ENCODE data around the gene DKK3. TPM values are rescaled to one million over a fixed set of nuclear protein-coding genes. Genes with fewer than 3 reads are reported as not detected.
A peak's percentile ranks its signal among the peaks of the same experiment; 100 is the strongest.

The DKK3 gene
- total and polyA plus RNA-seq, 7 donors, result 2.8 to 10.5 (median 4.1) TPM

GRCh38 chr11:11961399-11962028, 46.9 kb downstream of the DKK3 start:
- Histone ChIP-seq H3K4me1 (no peaks in the 10 kb centered on the region), H3K27ac (no peak overlapping the region), H3K36me3 (ENCODE audit: insufficient read depth in 1 of 2, low read depth in 1 of 2) (peaks cover 0 to 25% of the 10 kb centered on the region in 2 donors), H3K9me3 (no peaks in the 10 kb centered on the region), H3K4me3 (no peak overlapping the region), H3K27me3 (ENCODE audit: insufficient read depth in 3 of 3, low read length in 2 of 3) (no peaks in the 10 kb centered on the region)
- ATAC-seq (peak in 1 of 4 donors; percentile 14), DNase-seq (peak in 1 of 2 donors; percentile 36)
- intact Hi-C loops (cut with DNase I), result no loop called here
- WGBS, 3 donors, result 74 to 79% (median 76%) methylated on average over 3 of the region's 3 CpGs
- TF ChIP-seq CTCF (IDR thresholded peaks at IDR 0.05), result no peak

GRCh38 chr11:11960687-11961086, 47.7 kb downstream of the DKK3 start:
- no peak for TF ChIP-seq CTCF (IDR thresholded peaks at IDR 0.05)
- WGBS, 3 donors, result 89 to 100% (median 100%) methylated on average over 1 of the region's 1 CpG
- DNase-seq (no peak), ATAC-seq (no peak)
- no peak overlapping the region for H3K4me3 ChIP-seq
- H3K4me1 ChIP-seq, result no peaks in the 10 kb centered on the region
- H3K9me3 ChIP-seq, result no peaks in the 10 kb centered on the region
- intact Hi-C loops (cut with DNase I), result no loop called here
- no peak overlapping the region for H3K27ac ChIP-seq
- no peaks in the 10 kb centered on the region for H3K27me3 ChIP-seq (ENCODE audit: insufficient read depth in 3 of 3, low read length in 2 of 3)
- H3K36me3 ChIP-seq (ENCODE audit: insufficient read depth in 1 of 2, low read depth in 1 of 2), result peaks cover 0 to 33% of the 10 kb centered on the region in 2 donors

- no peak for TF ChIP-seq CTCF (IDR thresholded peaks at IDR 0.05)
- Histone ChIP-seq H3K4me3 (no peak overlapping the region), H3K27me3 (ENCODE audit: insufficient read depth in 3 of 3, low read length in 2 of 3) (no peaks in the 10 kb centered on the region), H3K4me1 (no peaks in the 10 kb centered on the region), H3K9me3 (no peaks in the 10 kb centered on the region), H3K27ac (no peak overlapping the region), H3K36me3 (ENCODE audit: insufficient read depth in 1 of 2, low read depth in 1 of 2) (peaks cover 3 to 44% of the 10 kb centered on the region in 2 donors)
- DNase-seq (no peak), ATAC-seq (no peak)
- intact Hi-C loops (cut with DNase I), result no loop called here
Observed at GRCh38 chr11:11959601-11960000, 48.8 kb downstream of the DKK3 start.

GRCh38 chr11:11958403-11959231, 49.8 kb downstream of the DKK3 start:
- Histone ChIP-seq H3K9me3 (no peaks in the 10 kb centered on the region), H3K36me3 (ENCODE audit: insufficient read depth in 1 of 2, low read depth in 1 of 2) (peaks cover 3 to 54% of the 10 kb centered on the region in 2 donors), H3K27me3 (ENCODE audit: insufficient read depth in 3 of 3, low read length in 2 of 3) (no peaks in the 10 kb centered on the region), H3K4me3 (no peak overlapping the region), H3K27ac (no peak overlapping the region), H3K4me1 (no peaks in the 10 kb centered on the region)
- no peak for TF ChIP-seq CTCF (IDR thresholded peaks at IDR 0.05)
- WGBS, 3 donors, result 81 to 87% (median 83%) methylated on average over 11 of the region's 11 CpGs
- DNase-seq (no peak), ATAC-seq (no peak)
- intact Hi-C loops (cut with DNase I), result no loop called here
